ENCODE results near the gene CCDC192. TPM values are rescaled to one million over a fixed set of nuclear protein-coding genes. Genes with fewer than 3 reads are reported as not detected.

CCDC192 gene
- total and polyA plus RNA-seq, 2 experiments from 2014 or later = 0.40 TPM; not detected in 1

GRCh38 chr5:127926974-127927373 lies 223.8 kb downstream of the CCDC192 start:
- ATAC-seq (no peak), DNase-seq (ENCODE audit: low spot score) (no peak)
- Histone ChIP-seq H3K4me2 (no peak overlapping the region), H3K4me1 (ENCODE audit: insufficient read depth) (no peaks in the 10 kb centered on the region), H3K79me2 (replicated peaks; ENCODE audit: insufficient read depth) (no peaks in the 10 kb centered on the region), H3K27ac (ENCODE audit: low read depth) (no peak overlapping the region), H3K36me3 (ENCODE audit: insufficient read depth) (no peaks in the 10 kb centered on the region), H3K27me3 (ENCODE audit: insufficient read depth) (no peaks in the 10 kb centered on the region), H3F3A (replicated peaks; ENCODE audit: low read depth) (no peaks in the 10 kb centered on the region), H4K20me1 (replicated peaks; ENCODE audit: insufficient read depth) (no peaks in the 10 kb centered on the region), H2AFZ (no peak overlapping the region), H3K9me2 (ENCODE audit: insufficient read depth) (no peaks in the 10 kb centered on the region), H3K4me3 (no peak overlapping the region)
- H3K27ac Mint-ChIP-seq = no peak overlapping the region; the same call in 1 of the 2 replicates
- peaks cover 12% of the 10 kb centered on the region for H3K27me3 Mint-ChIP-seq (ENCODE audit: insufficient read depth, low read depth, poor library complexity)
- no peaks in the 10 kb centered on the region for H3K36me3 Mint-ChIP-seq (ENCODE audit: low read depth)
- TF ChIP-seq ETS1 (IDR thresholded peaks at IDR 0.05) (no peak), POLR2AphosphoS5 (IDR thresholded peaks at IDR 0.05; ENCODE audit: low read depth) (no peak), CTCF (conservative IDR thresholded peaks at IDR 0.05; ENCODE audit: low read depth in 2 of 2) (no peak), ZNF114 (CRISPR knock-in tag; IDR thresholded peaks at IDR 0.05) (no peak)
- no peaks in the 10 kb centered on the region for H3K9me3 Mint-ChIP-seq
- H3K4me1 Mint-ChIP-seq = no peaks in the 10 kb centered on the region; the same call in 2 of the 3 replicates
- H3K4me3 Mint-ChIP-seq = no peak overlapping the region

- Histone ChIP-seq H3K4me2 (no peak overlapping the region), H4K20me1 (replicated peaks; ENCODE audit: insufficient read depth) (0 out of 2 replicates have a peak, but pooled peaks cover 6% of the 10 kb centered on the region), H3F3A (replicated peaks; ENCODE audit: low read depth) (no peaks in the 10 kb centered on the region), H3K27ac (ENCODE audit: low read depth) (no peak overlapping the region), H3K4me3 (no peak overlapping the region), H3K27me3 (ENCODE audit: insufficient read depth) (peaks cover 8% of the 10 kb centered on the region), H3K79me2 (replicated peaks; ENCODE audit: insufficient read depth) (no peaks in the 10 kb centered on the region), H3K9me2 (ENCODE audit: insufficient read depth) (no peaks in the 10 kb centered on the region), H2AFZ (no peak overlapping the region), H3K4me1 (ENCODE audit: insufficient read depth) (no peaks in the 10 kb centered on the region), H3K36me3 (ENCODE audit: insufficient read depth) (no peaks in the 10 kb centered on the region)
- H3K4me3 Mint-ChIP-seq = no peak overlapping the region
- no peak overlapping the region for H3K27ac Mint-ChIP-seq
- TF ChIP-seq ZNF462 (CRISPR knock-in tag; IDR thresholded peaks at IDR 0.05) = no peak
- TF ChIP-seq CTCF (conservative IDR thresholded peaks at IDR 0.05; ENCODE audit: low read depth in 2 of 2) = no peak
- no peak for TF ChIP-seq JUNB (IDR thresholded peaks at IDR 0.05; ENCODE audit: unreplicated experiment)
- no peak for TF ChIP-seq EZH2 (IDR thresholded peaks at IDR 0.05; ENCODE audit: low read depth, unreplicated experiment)
- no peak for TF ChIP-seq ZNF114 (CRISPR knock-in tag; IDR thresholded peaks at IDR 0.05)
- TF ChIP-seq ETS1 (IDR thresholded peaks at IDR 0.05) = no peak
- no peaks in the 10 kb centered on the region for H3K36me3 Mint-ChIP-seq (ENCODE audit: low read depth)
- peaks cover 21% of the 10 kb centered on the region for H3K27me3 Mint-ChIP-seq (ENCODE audit: insufficient read depth, low read depth, poor library complexity)
- no peak for DNase-seq (ENCODE audit: low spot score)
- ATAC-seq = no peak
- H3K4me1 Mint-ChIP-seq = no peaks in the 10 kb centered on the region; the same call in 2 of the 3 replicates
- no peaks in the 10 kb centered on the region for H3K9me3 Mint-ChIP-seq
Observed at GRCh38 chr5:127928053-127928452, 224.9 kb downstream of the CCDC192 start.
